ENCODE results near the gene TMPRSS15.
A peak's percentile ranks its signal among the peaks of the same experiment; 100 is the strongest.
"Not testable (repeated sequence)": the region's sequence is repeated elsewhere in the genome, so short reads cannot be mapped to it uniquely, and the experiment has no call there.

TMPRSS15 gene

DNA sequence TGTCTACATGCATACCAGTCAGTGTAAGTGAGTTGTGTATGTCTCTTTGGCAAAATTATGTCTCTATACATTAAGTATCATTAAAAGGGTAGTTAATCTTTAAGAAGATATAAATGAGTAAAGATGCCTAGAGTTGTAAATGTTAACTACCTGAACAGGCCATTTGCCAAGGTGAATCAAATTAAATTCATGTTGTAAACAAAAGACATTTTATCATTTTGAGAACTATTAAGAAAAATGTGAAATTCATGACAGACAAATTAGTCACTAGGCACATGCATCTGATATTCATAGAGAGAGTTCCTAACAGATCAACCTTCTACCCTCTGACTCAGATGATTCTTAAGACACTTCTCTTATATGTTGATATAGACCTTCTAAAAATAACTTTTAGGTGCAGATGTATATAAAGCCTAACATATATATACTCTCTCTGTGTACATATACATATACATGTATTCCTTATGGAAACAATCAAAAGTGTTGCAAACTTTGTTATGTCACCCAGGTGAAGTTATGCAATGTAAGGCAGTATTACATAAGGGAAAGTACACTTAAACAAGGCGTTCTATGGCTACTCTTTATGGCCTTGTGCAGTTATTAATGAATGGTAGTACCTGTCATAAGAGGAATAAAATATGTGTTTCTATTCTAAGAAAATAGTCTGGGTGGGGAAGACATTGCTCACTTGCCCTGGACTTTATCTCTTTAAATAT is at the start of gene TMPRSS15:
TSS of gene TMPRSS15 (minus strand) at position 51 of the 716 bp plus-strand sequence. CDS start 163 bp downstream, outside the sequence.
- DNase-seq (ENCODE audit: low spot score), result no peak

DNA sequence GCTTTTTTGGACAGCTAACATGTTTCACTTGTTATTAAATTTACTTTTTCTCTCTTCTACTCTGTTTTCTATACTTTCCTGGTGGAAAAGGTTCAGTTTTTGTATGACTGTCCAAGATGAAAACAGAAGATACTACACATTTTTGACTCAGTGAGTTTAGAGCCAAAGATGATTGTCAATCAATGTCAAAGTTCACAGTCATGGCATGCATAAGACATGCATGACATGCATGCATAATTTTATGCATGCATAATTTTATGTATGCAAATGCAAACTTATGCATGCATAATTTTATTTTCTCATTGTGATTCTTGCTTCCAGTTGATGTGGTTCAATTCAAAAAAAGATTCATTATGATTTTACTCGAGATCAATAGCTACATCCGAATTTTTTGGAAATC is 48.1 kb upstream of the TMPRSS15 start:
- no peak for DNase-seq (ENCODE audit: low spot score)

DNA sequence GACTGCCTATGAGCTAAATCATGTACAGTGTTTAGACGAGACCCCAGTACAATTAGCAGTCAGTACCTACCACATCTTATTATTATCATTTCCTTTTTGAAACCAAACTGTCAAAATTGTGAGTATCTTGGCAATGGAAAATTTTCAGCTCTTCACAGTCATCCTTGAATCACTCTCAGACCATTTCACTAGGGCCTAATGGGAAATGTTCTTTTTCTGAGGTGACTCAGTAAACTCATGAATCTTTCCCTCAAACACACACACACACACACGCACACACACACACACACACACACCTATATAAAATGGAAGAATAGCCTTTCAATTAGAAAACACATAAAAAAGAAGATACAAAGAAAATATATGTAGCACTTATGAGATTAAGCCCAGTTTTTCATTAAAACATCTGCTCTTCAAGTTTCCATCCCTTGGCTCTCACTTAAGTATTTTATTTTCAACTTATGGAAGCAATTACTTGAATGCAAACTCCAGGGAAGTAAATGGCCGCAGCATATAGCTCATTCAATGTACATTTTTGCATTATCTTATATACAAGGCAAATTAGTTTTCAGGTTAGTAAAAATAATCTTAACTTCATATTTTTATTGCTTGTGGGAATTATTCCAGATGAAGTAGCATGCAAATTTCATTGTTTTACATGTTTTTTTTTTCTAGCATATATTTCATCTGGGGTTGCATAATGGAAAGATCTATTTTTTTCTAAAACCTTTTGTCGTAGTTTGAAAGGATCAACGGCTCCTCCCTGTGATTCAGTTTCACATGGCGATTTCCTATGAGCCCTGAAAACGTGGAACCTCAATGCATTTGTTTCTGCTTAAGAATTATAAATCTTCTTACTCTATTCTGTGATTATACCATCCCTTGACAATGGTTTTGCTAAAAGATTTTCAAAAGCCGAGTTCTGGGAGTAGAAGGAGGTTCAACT is 46.3 kb upstream of the TMPRSS15 start:
- DNase-seq (ENCODE audit: low spot score), result no peak

DNA sequence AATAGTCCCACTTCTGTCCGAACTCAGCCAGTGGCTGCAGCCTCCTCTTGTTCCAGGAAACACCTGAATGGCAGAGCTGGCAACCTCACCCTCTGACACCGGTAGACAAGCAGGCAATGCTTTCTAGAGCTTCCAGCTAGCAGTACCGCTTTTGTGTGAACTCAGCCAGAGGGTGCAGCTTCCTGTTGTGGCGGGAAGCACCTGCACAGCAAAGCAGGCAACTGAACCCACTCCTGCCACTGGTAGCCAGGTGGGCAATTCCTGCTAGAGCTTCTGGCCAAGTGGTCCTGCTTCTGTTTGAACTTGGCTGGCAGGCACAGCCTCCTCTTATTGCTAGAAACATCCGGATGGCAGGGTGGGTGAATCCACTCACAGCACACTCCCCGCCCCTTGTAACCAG is 40.1 kb upstream of the TMPRSS15 start:
- no peak for DNase-seq (ENCODE audit: low spot score)

DNA sequence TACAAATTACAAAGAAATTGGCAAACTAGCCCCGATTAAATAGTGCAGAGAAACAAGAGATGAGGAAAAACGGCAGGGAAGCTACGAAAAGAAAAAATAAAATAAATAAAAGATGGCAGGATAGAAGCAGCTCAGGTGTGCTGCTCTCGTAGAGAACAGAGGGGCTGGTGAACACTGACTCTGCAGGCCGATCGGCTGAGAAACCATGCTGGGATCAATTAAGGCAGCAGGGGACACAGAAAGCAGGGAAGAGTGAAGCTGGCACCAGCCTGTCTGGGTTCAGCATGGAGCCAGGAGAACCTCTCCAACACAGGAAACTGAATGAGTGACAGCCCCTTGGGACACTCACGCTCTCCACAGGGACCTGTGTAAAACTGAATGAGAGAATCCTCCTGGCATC is 39.5 kb upstream of the TMPRSS15 start:
- no peak for DNase-seq (ENCODE audit: low spot score)

DNA sequence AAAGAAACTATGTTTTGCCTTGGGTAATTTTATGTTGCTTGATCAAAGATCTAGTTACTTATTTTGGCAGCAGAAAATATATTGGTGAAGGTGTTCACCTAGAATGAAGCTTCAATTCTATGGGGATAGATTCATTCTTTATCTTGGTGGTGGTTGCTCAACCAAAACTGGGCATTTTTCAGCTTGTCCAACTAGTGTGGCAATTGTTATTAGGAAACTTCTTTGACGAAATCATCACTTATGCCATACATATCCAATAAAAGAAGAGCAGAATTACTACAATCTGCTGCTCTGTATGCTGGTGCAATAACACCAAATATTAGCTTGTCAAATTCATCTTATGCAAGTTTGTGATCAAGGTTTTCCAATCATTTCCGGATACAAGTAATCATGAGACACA is 26.8 kb upstream of the TMPRSS15 start:
- DNase-seq (ENCODE audit: low spot score), result no peak

DNA sequence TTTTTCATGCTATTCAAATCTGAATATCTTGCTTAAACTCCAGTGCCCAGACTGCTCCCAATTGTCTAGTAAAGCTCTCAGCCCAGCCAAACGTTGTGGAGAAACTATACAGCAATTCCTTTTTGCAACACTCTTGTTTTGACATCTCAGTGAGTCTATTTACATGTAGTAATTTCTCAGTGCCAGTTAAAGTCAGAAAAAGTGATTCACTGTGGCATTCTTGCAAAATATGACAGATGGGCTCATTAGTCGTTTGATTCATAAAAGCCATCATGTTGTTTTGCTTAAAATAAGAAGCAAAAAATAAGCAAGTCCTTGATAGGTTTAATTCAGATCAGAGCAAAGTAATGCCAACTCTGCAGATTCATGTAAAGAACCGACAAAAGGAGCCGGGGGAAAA is 20.7 kb upstream of the TMPRSS15 start:
- no peak for DNase-seq (ENCODE audit: low spot score)

DNA sequence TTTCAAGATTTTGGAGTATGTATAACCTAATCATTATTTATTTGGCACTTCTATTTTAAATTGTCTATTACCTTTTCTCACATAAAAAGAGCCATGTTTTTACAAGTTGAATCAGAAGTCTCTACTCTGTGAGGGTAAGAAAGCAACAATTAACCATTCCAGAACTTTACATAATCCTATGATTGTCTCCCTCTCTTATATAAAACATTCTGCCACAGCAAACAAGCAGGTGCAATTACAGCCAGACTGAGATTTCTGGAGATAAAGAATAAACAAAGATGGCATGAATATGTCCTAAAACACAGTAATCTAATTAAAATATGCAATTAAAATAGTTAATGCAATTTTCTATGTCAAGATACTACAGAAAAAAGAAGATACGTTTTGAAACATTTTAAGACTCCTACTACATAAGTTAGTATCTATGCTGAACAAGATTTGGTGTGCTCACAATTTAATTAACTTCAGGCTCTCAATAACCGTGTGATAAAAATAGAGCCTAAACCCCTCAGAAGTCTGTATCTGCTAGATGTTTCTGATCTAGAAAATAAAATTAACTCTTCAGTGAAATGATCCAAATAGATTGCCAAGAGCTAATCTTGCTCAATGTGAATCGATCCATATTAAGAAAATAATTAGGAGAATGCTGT is 13.7 kb upstream of the TMPRSS15 start:
- no peak for DNase-seq (ENCODE audit: low spot score)

DNA sequence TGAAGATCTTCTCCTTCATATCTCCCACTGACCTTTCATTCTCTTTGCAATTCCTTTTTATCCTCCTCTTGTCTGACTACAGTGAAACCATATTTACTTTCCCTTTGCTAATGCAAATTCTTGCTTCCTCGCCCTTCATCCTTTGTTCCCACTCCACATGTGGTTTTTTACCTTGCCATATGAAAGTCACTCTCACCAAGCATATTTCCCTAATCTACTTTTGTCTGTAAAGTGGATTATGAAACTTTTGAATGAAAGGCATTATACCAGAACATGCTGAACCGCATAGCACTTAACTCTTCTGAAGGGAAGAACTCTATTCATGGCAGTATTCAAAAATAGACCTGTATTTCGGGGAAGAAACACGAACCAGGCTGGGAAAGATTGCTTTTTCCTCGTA is 8.0 kb upstream of the TMPRSS15 start:
- DNase-seq (ENCODE audit: low spot score), result no peak

DNA sequence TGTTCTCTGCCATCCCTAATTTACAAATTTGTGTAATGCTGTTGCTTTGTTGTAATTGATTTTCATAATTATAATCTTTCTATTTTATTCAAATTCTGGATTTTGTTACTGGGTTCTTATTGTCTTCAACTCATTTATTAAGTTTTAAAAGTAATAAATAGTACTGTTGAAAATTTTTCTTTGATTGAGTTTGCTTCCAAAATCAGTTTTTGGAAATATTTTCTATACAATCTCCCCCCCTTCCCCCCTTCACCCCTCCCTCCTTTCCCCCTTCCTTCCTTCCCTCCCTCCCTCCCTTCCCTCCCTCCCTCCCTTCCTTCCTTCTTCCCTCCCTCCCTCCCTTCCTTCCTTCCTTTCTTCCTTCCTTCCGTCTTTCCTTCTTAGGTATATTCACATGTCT is 6.0 kb upstream of the TMPRSS15 start:
- no peak for DNase-seq (ENCODE audit: low spot score)

DNA sequence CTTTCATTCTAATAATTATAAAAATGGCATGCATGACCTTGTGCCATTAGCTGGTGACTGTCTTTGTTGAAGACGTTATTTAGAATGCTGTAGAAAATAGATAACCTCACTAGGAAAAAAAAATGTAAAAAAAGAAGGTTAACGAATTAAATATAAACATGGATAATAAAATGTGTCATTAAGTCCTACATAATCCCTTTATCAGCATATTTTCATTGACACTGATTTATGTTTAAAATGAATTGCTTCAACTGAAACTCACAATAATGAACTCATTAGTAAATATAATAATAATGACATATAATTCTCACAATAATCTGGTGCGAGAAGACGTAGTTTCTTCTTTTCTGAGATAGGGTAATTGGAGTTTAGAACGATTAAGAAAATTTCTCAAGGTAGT is 4.7 kb downstream of the TMPRSS15 start:
- no peak for DNase-seq (ENCODE audit: low spot score)

DNA sequence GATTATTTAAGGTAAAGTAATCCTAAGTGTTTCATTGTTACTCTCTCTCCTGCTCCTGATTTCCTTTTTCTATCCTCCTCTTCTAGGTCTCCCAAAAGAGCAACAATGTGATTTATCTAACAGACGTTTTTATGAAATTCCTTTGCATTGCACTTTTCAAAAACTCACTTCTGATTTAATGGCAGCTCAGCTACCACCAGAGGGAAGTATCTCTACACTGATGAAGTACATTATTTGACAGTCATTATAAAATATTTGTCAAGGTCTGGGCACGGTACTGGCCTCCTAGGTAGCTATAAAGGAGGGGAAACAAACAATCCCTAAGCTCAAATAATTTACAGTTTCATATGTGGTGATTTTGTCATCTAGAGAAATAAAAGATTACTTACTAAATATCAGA is 15.6 kb downstream of the TMPRSS15 start:
- DNase-seq (ENCODE audit: low spot score), result no peak

DNA sequence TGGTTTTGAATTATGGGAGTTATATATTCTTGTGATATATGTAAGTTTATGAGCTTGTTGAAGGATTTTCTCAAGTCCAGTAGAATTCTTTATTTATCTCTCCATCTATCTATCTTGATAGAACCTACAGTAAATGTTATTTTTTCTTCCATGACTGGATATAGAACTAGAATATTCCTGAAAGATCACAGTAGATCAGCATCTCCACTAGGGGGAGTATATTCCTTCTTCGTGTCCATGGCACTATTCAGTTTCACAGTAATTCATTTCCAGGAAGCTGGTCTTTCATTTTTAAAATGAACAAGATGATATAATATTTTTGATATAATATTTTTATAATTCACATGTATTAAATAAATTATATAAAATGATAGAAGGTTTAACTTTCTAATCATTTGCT is 18.8 kb downstream of the TMPRSS15 start:
- DNase-seq (ENCODE audit: low spot score), result peak; percentile 3

DNA sequence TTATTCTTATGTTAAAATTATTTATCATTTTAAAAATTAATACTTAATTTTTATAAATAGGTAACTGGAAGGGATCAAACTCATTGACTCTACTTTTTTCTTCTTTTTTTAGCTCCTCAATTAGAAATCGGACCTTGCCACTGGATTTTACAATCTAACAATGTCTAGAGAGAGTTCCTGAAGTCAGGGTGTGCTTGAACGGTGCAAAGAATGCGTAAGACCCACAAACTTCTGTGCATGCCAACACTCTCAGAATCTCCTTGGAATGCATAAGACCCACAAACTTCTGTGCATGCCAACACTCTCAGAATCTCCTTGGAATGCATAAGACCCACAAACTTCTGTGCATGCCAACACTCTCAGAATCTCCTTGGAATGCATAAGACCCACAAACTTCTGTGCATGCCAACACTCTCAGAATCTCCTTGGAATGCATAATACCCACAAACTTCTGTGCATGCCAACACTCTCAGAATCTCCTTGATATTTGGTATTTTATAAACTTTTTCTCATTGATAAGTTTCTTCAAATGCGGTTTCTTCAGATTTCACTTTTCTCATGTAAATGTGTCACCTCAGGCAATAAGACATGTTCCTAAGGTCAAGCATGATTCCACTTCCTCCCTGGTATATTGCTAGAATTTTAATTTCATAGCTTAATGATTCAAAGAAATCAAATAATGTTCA is 20.5 kb downstream of the TMPRSS15 start:
- not testable (repeated sequence) for DNase-seq (ENCODE audit: low spot score)

DNA sequence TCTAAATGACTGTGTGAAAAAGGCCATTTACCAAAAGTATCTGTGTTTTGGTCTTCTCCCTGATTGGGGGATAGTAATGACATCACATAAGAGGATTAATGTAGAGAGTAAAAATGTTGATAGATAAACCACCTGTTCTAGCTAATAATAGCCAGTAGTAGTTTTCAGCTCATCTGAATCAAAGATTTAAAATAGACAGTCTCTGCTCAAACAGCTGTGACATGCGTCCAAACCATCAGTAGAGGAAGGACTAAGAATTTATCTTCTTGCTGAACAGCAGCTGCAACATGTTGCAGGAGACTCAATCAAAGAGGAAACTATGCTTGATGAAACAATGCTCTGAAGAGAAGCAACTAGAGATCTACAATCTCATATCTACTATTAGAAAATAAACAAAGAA is 21.4 kb downstream of the TMPRSS15 start:
- DNase-seq (ENCODE audit: low spot score), result no peak

DNA sequence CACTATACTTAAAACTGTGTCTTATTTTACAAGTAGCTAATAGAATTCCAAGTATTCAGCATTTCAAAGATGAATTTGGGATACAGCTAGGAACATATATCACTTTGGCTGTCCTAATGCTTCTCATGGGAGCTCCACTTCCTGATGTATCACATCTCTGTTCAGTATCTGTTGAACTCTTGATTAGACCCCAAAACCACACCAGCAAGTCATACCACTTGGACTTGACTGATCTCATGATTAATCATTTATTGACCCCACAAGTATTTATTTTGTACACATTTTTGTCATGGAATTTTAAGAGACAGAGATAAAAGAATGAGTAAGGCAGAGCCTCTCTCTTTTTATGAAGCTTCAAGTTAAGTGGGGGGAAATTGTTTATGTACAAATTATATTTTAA is 30.0 kb downstream of the TMPRSS15 start:
- no peak for DNase-seq (ENCODE audit: low spot score)

DNA sequence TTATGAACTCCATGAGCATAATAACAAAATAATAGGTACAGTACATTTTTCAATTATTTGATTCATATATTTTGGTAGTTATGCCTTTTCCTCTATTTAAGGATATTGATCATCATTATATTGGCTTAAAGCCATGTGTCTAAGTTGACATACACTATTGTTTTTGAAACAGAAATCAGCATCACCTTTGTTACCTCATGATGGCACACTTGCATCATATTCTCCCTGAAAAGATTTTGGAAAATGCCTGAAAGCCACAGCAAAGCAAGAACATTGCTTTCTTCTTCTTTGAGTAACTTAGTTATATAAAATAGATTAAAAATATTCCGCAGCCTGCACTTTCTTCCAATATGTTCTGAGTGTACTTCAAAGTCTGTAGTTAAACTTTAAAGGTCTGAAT is 33.3 kb downstream of the TMPRSS15 start:
- no peak for DNase-seq (ENCODE audit: low spot score)

DNA sequence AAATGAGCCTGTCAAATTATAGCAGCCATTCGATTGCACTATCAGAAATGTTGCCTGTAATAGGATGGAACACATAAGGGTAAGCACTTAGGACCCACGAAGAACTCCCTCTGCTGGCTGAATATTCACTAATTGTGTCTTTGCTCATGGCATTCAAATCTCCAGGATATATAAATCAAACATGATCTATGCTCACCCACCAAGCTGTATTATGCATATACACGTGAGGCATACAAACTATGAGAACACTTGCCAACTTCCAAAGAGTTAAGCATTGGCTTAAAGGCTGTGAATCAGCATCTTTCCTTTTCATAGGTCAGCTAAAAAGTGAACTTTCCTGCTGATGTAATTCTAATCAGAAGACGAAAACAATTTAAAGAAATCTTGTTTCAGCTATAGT is 34.5 kb downstream of the TMPRSS15 start:
- DNase-seq (ENCODE audit: low spot score), result no peak

DNA sequence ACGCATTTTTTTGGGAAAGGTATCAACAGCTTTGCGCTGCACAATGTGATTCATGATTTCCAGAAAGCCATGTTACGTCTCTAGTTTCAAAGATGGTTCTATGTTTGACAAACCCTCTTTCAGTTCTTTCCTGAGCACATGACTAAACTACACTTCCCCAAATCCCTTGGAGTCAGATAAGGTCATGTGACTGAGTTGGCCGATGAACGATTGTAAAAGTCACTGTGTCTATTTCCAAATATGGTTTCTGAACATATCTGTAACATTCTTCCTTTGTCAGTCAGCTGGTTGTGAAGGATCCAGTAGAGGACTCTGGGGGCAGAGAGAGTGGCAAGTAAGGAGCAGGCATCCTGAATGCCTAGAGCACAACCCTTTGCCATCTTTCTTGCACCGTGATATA is 35.4 kb downstream of the TMPRSS15 start:
- no peak for DNase-seq (ENCODE audit: low spot score)

DNA sequence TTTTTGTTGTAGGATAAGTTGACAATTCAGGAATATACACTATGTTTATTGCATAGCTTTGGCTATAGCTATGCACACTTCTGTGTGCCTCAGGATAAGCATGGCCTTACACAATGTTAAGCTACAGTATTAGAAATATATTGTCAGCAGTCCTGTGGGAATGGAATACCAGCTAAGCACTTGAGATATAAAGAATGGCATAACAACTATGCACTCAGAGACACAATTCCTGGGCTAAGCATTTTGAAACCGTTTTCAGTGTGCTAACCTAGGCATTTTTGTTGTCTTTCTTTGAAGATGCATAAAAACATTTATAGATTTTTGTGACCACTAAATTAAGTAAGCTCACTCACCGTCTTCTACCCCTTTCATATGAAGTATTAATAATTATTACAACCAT is 46.8 kb downstream of the TMPRSS15 start:
- no peak for DNase-seq (ENCODE audit: low spot score)

DNA sequence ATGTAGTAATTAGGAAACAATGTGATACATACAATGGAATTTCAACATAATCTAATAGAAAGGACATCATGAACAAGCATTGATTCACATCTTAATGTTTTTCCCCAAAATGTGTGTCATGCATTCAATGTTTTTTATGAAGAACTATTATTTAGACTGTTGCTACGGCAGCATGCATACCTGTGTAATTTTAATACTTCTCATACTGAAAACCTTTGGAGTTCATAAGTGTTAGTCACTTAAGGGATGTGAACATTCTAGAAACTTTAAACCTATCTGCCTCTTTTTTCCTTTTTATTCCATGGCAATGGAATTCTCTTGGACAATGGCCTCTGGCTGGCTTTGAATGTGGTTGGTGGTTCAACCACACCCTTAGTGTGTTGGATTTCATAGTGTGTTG is 48.6 kb downstream of the TMPRSS15 start:
- DNase-seq (ENCODE audit: low spot score), result no peak

DNA sequence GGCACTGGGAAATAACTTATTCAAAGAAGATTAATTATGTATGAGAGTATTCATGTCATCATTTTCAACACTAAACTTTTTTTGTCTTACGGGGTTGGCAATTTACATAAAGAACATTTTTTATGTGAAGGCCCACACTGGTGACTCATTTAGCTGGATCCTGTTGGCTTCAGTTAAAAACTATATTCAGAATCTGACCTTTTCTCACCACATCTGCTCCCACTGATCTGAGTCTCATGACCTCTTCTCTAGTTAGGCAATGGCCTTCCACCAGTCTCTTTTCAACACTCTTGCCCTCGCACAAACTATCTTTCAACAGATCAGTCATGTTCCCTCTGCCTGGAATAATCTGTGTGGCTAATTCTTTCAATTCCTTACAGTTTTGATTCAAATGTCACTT is 53.4 kb downstream of the TMPRSS15 start:
- DNase-seq (ENCODE audit: low spot score), result no peak

Measured in HuH-7.5 (cell line).